GM21717 (cell line): ENCODE results near the gene CEMIP2.

Experiments
- ATAC-seq: cut with Tn5 transposase; IDR thresholded peaks from one replicate; pipeline ENCODE4 v1.9.1; 2021; ENCODE audit warnings: mild to moderate bottlenecking, moderate library complexity; ENCODE audit not compliant: unreplicated experiment

The CEMIP2 gene

GRCh38 chr9:71655141-71655540 lies 113.2 kb downstream of the CEMIP2 start:
- ATAC-seq: no peak

- ATAC-seq: no peak
These were observed 115.8 kb downstream of the CEMIP2 start for GRCh38 chr9:71652480-71652879.

- no peak for ATAC-seq
These were observed 119.9 kb downstream of the CEMIP2 start for GRCh38 chr9:71648453-71648852.

- ATAC-seq: peak; percentile 53
These were observed 121.2 kb downstream of the CEMIP2 start for GRCh38 chr9:71647094-71647591.

GRCh38 chr9:71646131-71646530 lies 122.2 kb downstream of the CEMIP2 start:
- no peak for ATAC-seq

- no peak for ATAC-seq
These were observed 123.4 kb downstream of the CEMIP2 start for GRCh38 chr9:71644819-71645362.

GRCh38 chr9:71643330-71643729 lies 125.0 kb downstream of the CEMIP2 start:
- ATAC-seq: no peak

- no peak for ATAC-seq
These were observed 126.3 kb downstream of the CEMIP2 start for GRCh38 chr9:71642056-71642455.

- no peak for ATAC-seq
These were observed 129.7 kb downstream of the CEMIP2 start for GRCh38 chr9:71638627-71639026.

- no peak for ATAC-seq
These were observed 130.4 kb downstream of the CEMIP2 start for GRCh38 chr9:71637926-71638325.

- no peak for ATAC-seq
These were observed 130.9 kb downstream of the CEMIP2 start for GRCh38 chr9:71637375-71637774.

- ATAC-seq: no peak
These were observed 132.0 kb downstream of the CEMIP2 start for GRCh38 chr9:71636143-71636839.

- ATAC-seq: no peak
These were observed 133.6 kb downstream of the CEMIP2 start for GRCh38 chr9:71634752-71635151.
